Bronchial epithelial cell (primary cell): ENCODE results near the gene ALDH16A1. TPM values are rescaled to one million over a fixed set of nuclear protein-coding genes. Genes with fewer than 3 reads are reported as not detected.
A peak's percentile ranks its signal among the peaks of the same experiment; 100 is the strongest.

ENCODE experiments used
- DNase-seq: peaks from one replicate; pipeline ENCODE4 v3.0.0-alpha.2; 2010; ENCODE audit warnings: low read depth
- FAIRE-seq: peaks from 2 replicates; lab custom pipeline; 2011; peaks lifted over from hg19 to GRCh38; lab: Jason Lieb, UNC
- H3K27me3 ChIP-seq: 2 replicates; pipeline ENCODE4 v1.5.1; 2011; ENCODE audit warnings: low read length; ENCODE audit not compliant: control insufficient read depth, insufficient read depth
- H3K36me3 ChIP-seq: 2 replicates; pipeline ENCODE4 v1.5.1; 2011; ENCODE audit warnings: low read length; ENCODE audit not compliant: control insufficient read depth, insufficient read depth
- H3K4me3 ChIP-seq: 2 replicates; pipeline ENCODE4 v1.5.1; 2011; ENCODE audit warnings: mild to moderate bottlenecking, low read depth, low read length, control low read depth
- total RNA-seq: library from RNA; depleted of rRNA; stranded (reverse); fragments of >200 nt; gene quantifications from 2 replicates; pipeline ENCODE4 v1.2.1, GENCODE V29; 2014
- TF ChIP-seq, protein P1 (sequence below): IDR thresholded peaks from 2 replicates; pipeline ENCODE4 v1.5.1; 2011; ENCODE audit warnings: mild to moderate bottlenecking, moderate library complexity, low read length, control low read depth, inconsistent platforms; ENCODE audit not compliant: insufficient read depth, severe bottlenecking

The ALDH16A1 gene
- total RNA-seq, 1 donor from 2014 or later, result 29.2 TPM

- DNase-seq, result no peak
- FAIRE-seq, result no peak
- H3K27me3 ChIP-seq, result peaks cover 42% of the 10 kb centered on the region
Measured at GRCh38 chr19:49430172-49430677, 22.8 kb upstream of the ALDH16A1 start.

GRCh38 chr19:49430678-49431329 lies 22.2 kb upstream of the ALDH16A1 start:
- TF ChIP-seq, protein P1, sequence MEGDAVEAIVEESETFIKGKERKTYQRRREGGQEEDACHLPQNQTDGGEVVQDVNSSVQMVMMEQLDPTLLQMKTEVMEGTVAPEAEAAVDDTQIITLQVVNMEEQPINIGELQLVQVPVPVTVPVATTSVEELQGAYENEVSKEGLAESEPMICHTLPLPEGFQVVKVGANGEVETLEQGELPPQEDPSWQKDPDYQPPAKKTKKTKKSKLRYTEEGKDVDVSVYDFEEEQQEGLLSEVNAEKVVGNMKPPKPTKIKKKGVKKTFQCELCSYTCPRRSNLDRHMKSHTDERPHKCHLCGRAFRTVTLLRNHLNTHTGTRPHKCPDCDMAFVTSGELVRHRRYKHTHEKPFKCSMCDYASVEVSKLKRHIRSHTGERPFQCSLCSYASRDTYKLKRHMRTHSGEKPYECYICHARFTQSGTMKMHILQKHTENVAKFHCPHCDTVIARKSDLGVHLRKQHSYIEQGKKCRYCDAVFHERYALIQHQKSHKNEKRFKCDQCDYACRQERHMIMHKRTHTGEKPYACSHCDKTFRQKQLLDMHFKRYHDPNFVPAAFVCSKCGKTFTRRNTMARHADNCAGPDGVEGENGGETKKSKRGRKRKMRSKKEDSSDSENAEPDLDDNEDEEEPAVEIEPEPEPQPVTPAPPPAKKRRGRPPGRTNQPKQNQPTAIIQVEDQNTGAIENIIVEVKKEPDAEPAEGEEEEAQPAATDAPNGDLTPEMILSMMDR, result peak; percentile 27
- Histone ChIP-seq H3K36me3 (no peaks in the 10 kb centered on the region), H3K27me3 (peaks cover 38% of the 10 kb centered on the region), H3K4me3 (no peak overlapping the region)
- FAIRE-seq (no peak), DNase-seq (no peak)

More at GRCh38 chr19:49430172-49430677, 22.8 kb upstream of the ALDH16A1 start:
- Histone ChIP-seq H3K36me3 (no peaks in the 10 kb centered on the region), H3K4me3 (no peak overlapping the region)
- TF ChIP-seq, protein P1, result no peak

DNA sequence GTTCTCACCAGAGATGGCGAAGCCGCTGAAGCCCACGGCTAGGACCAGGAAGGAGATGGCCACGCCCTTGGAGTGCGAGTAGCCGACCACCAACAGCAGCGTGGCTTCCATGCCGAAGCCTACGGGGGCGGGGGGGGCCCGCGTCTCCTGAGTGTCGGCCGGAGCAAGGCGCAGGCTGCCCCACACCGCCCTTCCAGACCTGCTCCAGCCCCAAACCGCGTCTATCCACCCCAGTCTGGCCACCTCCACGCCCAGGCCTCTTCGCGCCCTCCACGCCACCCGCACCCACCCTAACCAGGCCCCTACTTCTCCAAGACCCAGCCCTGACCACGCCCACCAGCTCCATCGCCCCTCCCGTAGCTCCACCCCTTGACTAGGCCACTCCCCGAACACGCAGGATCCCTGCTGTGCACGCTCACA lies 21.7 kb upstream of the ALDH16A1 start:
- H3K4me3 ChIP-seq, result no peak overlapping the region
- H3K36me3 ChIP-seq, result no peaks in the 10 kb centered on the region
- TF ChIP-seq, protein P1, result no peak
- FAIRE-seq, result no peak
- peaks cover 37% of the 10 kb centered on the region for H3K27me3 ChIP-seq
- no peak for DNase-seq

DNA sequence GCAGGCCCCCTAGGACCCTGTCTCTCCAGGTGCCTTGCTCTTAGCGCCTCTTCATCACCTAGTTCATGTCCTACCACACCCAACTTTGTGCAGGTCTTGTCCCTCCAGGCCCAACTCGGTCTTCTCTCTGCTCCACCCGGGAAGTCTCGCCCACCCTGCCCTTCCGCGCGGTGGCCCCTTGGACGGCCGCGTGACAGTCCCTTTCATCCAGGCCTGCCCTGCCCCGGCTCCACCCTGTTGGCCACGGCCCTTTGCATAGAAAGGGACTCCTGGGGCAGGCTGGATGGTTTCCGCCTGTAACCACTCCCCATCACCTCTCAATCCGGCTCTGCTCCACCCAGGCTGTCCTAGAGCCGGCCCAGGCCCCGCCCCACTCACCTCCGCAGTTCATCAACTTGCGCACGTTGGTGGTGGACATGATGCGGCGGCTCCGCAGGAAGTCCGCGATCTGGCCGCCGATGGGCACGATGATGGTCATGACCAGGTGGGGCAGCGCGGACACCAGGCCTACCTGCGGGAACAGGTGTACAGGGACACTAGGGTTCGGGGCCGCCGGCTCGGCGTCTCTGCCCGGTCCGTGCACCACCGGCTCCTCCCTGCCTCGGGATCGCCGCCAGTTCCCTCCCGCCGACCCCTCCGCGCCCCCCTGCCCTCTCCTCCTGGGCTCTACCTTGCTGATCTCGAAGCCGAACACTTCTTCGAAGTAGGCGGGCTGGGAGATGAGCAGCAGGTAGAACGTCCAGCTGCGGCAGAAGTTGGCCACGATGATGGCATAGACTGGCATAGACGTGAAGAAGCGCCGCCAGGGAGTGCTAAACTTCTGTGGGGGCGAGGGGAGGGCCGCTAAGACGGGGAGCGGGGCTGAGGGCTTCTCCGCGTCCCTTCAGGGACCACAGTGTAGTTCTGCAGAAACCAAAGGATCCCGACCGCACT lies 20.6 kb upstream of the ALDH16A1 start:
- Histone ChIP-seq H3K36me3 (no peaks in the 10 kb centered on the region), H3K4me3 (no peak overlapping the region), H3K27me3 (peaks cover 41% of the 10 kb centered on the region)
- DNase-seq, result no peak
- FAIRE-seq, result no peak
- TF ChIP-seq, protein P1, result no peak

DNA sequence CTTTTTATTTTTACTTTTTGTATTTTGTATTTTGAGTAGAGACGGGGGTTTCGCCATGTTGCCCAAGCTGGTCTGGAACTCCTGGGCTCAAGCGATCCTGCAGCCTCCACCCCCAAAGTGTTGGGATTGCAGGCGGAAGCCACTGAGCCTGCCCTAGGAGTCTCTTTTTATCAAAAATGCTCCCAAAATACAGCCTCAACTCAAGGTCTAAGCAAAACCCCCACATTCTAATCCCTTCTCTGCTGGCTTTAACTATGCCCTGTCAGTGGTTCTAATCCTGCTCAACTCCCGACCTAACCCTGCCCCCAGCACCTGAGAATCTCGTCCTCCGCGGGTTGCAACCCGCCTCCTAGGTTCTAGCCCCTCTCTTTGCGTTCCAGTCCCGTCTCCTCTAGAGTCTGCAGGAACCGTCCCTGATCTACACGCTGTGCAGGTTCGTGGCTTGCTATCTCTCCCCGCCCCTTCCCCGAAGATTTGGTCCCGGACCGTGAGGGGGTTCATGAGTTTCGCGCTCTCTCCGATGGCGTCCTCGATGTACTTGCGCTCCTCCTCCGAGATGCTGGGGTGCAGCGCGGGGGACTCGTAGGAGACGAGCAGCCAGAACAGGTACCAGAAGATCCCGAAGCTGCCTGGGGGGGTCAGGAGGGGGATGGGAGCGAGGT lies 19.7 kb upstream of the ALDH16A1 start:
- Histone ChIP-seq H3K27me3 (peaks cover 47% of the 10 kb centered on the region), H3K36me3 (no peaks in the 10 kb centered on the region), H3K4me3 (no peak overlapping the region)
- no peak for FAIRE-seq
- no peak for DNase-seq
- TF ChIP-seq, protein P1, result no peak
